HG03064 (cell line): Measurements from ENCODE around the gene ATP6V1G2.

Experiments used
- ATAC-seq: cut with Tn5 transposase; IDR thresholded peaks from one replicate; pipeline ENCODE4 v1.9.1; 2021; ENCODE audit warnings: low read depth; ENCODE audit not compliant: unreplicated experiment

The ATP6V1G2 gene

GRCh38 chr6:31576897-31577578, 30.6 kb upstream of the ATP6V1G2 start:
- no peak for ATAC-seq

- no peak for ATAC-seq
These were observed 29.7 kb upstream of the ATP6V1G2 start for GRCh38 chr6:31575952-31576685.

DNA sequence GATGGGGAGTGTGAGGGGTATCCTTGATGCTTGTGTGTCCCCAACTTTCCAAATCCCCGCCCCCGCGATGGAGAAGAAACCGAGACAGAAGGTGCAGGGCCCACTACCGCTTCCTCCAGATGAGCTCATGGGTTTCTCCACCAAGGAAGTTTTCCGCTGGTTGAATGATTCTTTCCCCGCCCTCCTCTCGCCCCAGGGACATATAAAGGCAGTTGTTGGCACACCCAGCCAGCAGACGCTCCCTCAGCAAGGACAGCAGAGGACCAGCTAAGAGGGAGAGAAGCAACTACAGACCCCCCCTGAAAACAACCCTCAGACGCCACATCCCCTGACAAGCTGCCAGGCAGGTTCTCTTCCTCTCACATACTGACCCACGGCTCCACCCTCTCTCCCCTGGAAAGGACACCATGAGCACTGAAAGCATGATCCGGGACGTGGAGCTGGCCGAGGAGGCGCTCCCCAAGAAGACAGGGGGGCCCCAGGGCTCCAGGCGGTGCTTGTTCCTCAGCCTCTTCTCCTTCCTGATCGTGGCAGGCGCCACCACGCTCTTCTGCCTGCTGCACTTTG, 29.0 kb upstream of the ATP6V1G2 start, which contains the start of gene TNF:
Gene TNF (plus strand): TSS at position 231 of the 567 bp plus-strand sequence. CDS start 177 bp downstream, at position 408.
- no peak for ATAC-seq

- ATAC-seq = no peak
These were observed 28.0 kb upstream of the ATP6V1G2 start for GRCh38 chr6:31574106-31575061.

GRCh38 chr6:31573239-31574105, 27.1 kb upstream of the ATP6V1G2 start:
- no peak for ATAC-seq

DNA sequence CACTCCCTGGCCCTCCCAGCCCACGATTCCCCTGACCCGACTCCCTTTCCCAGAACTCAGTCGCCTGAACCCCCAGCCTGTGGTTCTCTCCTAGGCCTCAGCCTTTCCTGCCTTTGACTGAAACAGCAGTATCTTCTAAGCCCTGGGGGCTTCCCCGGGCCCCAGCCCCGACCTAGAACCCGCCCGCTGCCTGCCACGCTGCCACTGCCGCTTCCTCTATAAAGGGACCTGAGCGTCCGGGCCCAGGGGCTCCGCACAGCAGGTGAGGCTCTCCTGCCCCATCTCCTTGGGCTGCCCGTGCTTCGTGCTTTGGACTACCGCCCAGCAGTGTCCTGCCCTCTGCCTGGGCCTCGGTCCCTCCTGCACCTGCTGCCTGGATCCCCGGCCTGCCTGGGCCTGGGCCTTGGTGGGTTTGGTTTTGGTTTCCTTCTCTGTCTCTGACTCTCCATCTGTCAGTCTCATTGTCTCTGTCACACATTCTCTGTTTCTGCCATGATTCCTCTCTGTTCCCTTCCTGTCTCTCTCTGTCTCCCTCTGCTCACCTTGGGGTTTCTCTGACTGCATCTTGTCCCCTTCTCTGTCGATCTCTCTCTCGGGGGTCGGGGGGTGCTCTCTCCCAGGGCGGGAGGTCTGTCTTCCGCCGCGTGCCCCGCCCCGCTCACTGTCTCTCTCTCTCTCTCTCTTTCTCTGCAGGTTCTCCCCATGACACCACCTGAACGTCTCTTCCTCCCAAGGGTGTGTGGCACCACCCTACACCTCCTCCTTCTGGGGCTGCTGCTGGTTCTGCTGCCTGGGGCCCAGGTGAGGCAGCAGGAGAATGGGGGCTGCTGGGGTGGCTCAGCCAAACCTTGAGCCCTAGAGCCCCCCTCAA, 25.9 kb upstream of the ATP6V1G2 start, which contains the start of gene LTA:
Gene LTA (plus strand): TSS at position 249 of the 871 bp plus-strand sequence. CDS start 454 bp downstream, at position 703.
- peak; percentile 37 for ATAC-seq

DNA sequence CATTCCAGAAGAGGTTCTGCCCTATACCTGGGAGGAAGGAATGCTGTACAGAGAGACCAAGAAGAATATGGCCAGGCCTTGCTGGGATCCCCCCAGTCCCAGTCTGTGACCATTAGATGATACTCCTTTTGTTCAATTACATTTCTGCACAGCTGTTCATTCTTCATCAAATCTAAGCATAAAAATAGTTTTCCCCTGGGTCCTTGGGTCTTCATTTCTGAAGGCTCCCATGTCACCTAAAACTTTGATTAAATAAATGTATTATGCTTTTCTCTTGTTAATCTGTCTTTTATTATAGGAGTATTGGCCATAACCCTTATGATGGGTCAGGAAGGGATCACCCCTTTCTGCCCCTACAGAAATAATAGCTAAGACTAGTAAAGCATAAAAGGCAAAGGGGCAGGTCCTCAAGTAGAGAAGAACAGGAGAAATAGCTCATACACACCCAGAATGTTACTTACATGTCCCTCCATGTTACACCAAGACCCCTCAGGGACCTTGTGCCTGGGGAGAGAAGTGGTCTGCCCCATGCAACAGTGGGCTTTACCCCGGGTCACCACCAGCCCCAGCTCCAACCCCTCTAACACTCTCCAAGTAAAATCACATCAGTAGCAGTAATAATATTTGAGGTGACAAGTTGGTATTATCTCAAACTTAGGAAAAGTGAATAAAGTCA, 23.6 kb upstream of the ATP6V1G2 start:
- ATAC-seq = no peak

- ATAC-seq = peak; percentile 49
These were observed 22.1 kb upstream of the ATP6V1G2 start for GRCh38 chr6:31568537-31568961.

DNA sequence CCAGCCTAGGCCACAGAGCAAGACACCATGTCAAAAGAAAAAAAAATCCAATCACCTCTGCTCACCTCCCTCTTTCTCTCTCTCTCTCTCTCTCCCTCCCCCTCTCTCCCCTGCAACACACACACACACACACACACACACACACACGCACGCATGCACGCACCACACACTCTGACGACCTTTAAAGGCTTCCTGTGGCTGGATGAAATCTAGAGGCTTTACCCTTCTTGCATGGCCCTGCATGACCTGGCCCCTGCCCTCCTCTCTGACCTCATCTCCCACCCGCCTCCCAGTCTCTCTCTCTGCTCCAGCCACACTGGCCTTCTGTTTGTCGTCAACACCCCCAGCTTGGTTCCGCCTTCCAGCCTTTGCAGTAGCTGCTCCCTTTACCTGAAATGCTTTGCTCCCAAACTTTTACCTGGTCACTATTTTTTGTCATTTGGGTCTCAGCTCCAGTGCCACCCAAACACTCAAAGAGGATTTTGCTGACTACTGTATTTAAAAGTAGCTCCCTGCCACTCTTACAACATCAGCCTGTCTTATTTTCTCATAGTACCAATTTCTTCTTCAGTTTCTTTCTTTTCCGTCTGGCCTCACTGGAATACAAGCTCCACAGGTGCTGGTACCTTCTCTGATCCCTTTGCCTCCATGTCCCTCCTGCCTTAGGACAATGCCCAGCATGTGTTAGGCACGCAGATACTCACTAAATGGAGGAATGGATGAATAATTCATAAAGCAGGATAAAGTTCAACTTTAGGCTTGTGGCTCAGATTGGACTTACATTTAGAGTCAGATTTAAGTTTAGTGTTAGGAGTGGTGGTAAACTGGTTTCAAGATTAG, 21.3 kb upstream of the ATP6V1G2 start:
- ATAC-seq = no peak

GRCh38 chr6:31560697-31561058, 14.3 kb upstream of the ATP6V1G2 start:
- no peak for ATAC-seq

- peak; percentile 51 for ATAC-seq
These were observed 13.7 kb upstream of the ATP6V1G2 start for GRCh38 chr6:31559958-31560696.

DNA sequence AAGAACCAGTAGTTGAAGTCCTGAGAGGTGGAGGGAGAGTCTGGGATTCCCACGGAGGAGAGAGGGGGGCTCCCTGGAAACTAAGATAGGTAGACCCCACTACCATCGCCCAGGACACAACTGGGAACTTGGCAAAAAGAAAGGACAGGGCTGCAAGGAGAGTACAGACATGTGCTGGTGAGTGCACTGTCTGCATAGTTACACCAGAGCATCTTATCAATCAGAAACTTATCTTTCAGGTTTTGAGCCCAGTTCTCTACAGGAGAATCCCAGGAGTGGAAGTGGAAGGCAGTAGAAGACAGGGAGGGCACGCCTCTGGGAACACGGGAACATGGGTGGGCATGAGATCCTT, 13.2 kb upstream of the ATP6V1G2 start:
- ATAC-seq = peak; percentile 14

GRCh38 chr6:31558631-31559500, 12.5 kb upstream of the ATP6V1G2 start:
- no peak for ATAC-seq

DNA sequence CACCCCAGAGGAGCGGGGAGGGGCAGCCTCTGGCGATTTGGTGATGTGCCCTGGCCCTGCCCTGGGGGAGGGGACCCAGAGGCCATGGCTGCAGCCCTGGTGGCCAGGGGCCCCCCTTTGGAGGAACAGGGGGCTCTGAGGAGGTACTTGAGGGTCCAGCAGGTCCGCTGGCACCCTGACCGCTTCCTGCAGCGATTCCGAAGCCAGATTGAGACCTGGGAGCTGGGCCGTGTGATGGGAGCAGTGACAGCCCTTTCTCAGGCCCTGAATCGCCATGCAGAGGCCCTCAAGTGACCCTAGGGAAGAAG, 11.9 kb upstream of the ATP6V1G2 start:
- ATAC-seq = no peak

- ATAC-seq = no peak
These were observed 11.3 kb upstream of the ATP6V1G2 start for GRCh38 chr6:31557443-31558317.
